SK-N-SH (cell line): ENCODE data around the gene TROAP. TPM values are rescaled to one million over a fixed set of nuclear protein-coding genes. Genes with fewer than 3 reads are reported as not detected.

Experiments
- CTCF ChIA-PET: fragments of 300-600, 350-600 bp; formaldehyde crosslinking; extraction: SDS; loops from one replicate; lab custom pipeline; 2021; lab: Yijun Ruan, JAX
- POLR2A ChIA-PET: fragments of 350-600 bp; sonication (Branson Sonifier 250); formaldehyde crosslinking; extraction: SDS; loops from one replicate; lab custom pipeline; 2020; ENCODE audit warnings: antibody characterized with exemption, inconsistent platforms; lab: Yijun Ruan, JAX
- DNase-seq: peaks from one replicate; pipeline ENCODE4 v3.0.0; 2012
- H2AFZ ChIP-seq: fragments of 200-600 bp; sonication (generic); 2 replicates; pipeline ENCODE4 v1.8.1; 2016; ENCODE audit warnings: antibody characterized with exemption, mild to moderate bottlenecking, low read depth
- H3F3A ChIP-seq: fragments of 200-600 bp; sonication (generic); replicated peaks from 2 replicates; pipeline ENCODE3; 2016; ENCODE audit warnings: antibody characterized with exemption, mild to moderate bottlenecking; ENCODE audit not compliant: insufficient read depth
- H3K27ac ChIP-seq, 2 experiments: fragments of 200-500 bp in 1 of 2; fragments of 200-600 bp in 1 of 2; sonication (Bioruptor generic) in 1 of 2; sonication (generic), shearing (Covaris generic) in 1 of 2; 2 replicates each; pipeline versions ENCODE4 v1.5.1 to v1.6.1; 2014 to 2016; ENCODE audit warnings: low read depth in 2 of 2, inconsistent platforms in 1 of 2, low read length in 1 of 2, mild to moderate bottlenecking in 1 of 2, mixed read lengths in 1 of 2
- H3K27me3 ChIP-seq: fragments of 200-600 bp; sonication (generic), shearing (Covaris generic); 2 replicates; pipeline ENCODE4 v1.6.1; 2016; ENCODE audit warnings: mixed run types; ENCODE audit not compliant: insufficient read depth
- H3K36me3 ChIP-seq, 2 experiments: fragments of 200-500 bp in 1 of 2; fragments of 200-600 bp in 1 of 2; sonication (Bioruptor generic) in 1 of 2; sonication (generic) in 1 of 2; replicated peaks in 1 of 2; 2 replicates each; pipeline versions ENCODE3 to v1.5.1; 2014 to 2016; ENCODE audit warnings: low read length in 1 of 2, mild to moderate bottlenecking in 1 of 2; ENCODE audit not compliant: insufficient read depth in 2 of 2, control insufficient read depth in 1 of 2
- H3K4me1 ChIP-seq, 2 experiments: fragments of 200-500 bp in 1 of 2; fragments of 200-600 bp in 1 of 2; sonication (Bioruptor generic) in 1 of 2; sonication (generic), shearing (Covaris generic) in 1 of 2; 2 replicates each; pipeline versions ENCODE4 v1.5.1 to v1.6.1; 2014 to 2016; ENCODE audit warnings: low read depth in 1 of 2, low read length in 1 of 2, mixed run types in 1 of 2; ENCODE audit not compliant: insufficient read depth in 2 of 2, control insufficient read depth in 1 of 2
- H3K4me2 ChIP-seq: fragments of 200-600 bp; sonication (generic), shearing (Covaris generic); 2 replicates; pipeline ENCODE4 v1.6.1; 2017; ENCODE audit warnings: mixed run types
- H3K4me3 ChIP-seq, 2 experiments: fragments of 200-500 bp in 1 of 2; fragments of 200-600 bp in 1 of 2; sonication (Bioruptor generic) in 1 of 2; sonication (generic), shearing (Covaris generic) in 1 of 2; 2 replicates each; pipeline versions ENCODE4 v1.5.1 to v1.8.1; 2014 to 2016; ENCODE audit warnings: low read depth in 2 of 2, inconsistent platforms in 1 of 2, low read length in 1 of 2, mild to moderate bottlenecking in 1 of 2, mixed read lengths in 1 of 2, moderate library complexity in 1 of 2
- H3K79me2 ChIP-seq: fragments of 200-600 bp; sonication (generic); 2 replicates; pipeline ENCODE4 v1.8.1; 2017; ENCODE audit warnings: mild to moderate bottlenecking; ENCODE audit not compliant: insufficient read depth
- H3K9ac ChIP-seq: fragments of 200-600 bp; sonication (generic); 2 replicates; pipeline ENCODE4 v1.6.1; 2017; ENCODE audit warnings: mixed run types
- H3K9me2 ChIP-seq: fragments of 200-600 bp; sonication (generic); 2 replicates; pipeline ENCODE4 v1.6.1; 2017; ENCODE audit warnings: mixed run types
- H3K9me3 ChIP-seq: fragments of 200-600 bp; sonication (generic); 2 replicates; pipeline ENCODE4 v1.6.1; 2017; ENCODE audit warnings: mixed run types, mild to moderate bottlenecking, moderate library complexity
- H4K20me1 ChIP-seq: fragments of 200-600 bp; sonication (generic); 2 replicates; pipeline ENCODE4 v1.6.1; 2017; ENCODE audit warnings: mild to moderate bottlenecking, mixed run types; ENCODE audit not compliant: insufficient read depth
- ELF1 ChIP-seq: IDR thresholded peaks from 2 replicates; pipeline ENCODE4 v1.4.0; 2012
- EZH2phosphoT487 ChIP-seq: fragments of 200-600 bp; sonication (generic); IDR thresholded peaks from 2 replicates; pipeline ENCODE4 v1.6.1; 2017; ENCODE audit warnings: low read depth, mixed run types, mild to moderate bottlenecking, antibody characterized with exemption, moderate library complexity, borderline replicate concordance
- FOXJ3 ChIP-seq: sonication (generic); formaldehyde crosslinking; IDR thresholded peaks from 2 replicates; pipeline ENCODE4 v1.5.1; 2020; ENCODE audit warnings: mild to moderate bottlenecking, missing genetic modification reagents
- GABPA ChIP-seq: IDR thresholded peaks from 2 replicates; pipeline ENCODE4 v1.4.0; 2012; ENCODE audit warnings: low read depth, mild to moderate bottlenecking
- JUND ChIP-seq: IDR thresholded peaks from 2 replicates; pipeline ENCODE4 v1.4.0; 2012
- MEF2A ChIP-seq: IDR thresholded peaks from 2 replicates; pipeline ENCODE4 v1.4.0; 2012; ENCODE audit warnings: low read depth, borderline replicate concordance
- MXI1 ChIP-seq: IDR thresholded peaks from 2 replicates; pipeline ENCODE4 v1.6.1; 2012; ENCODE audit warnings: mild to moderate bottlenecking, low read depth, low read length, improper control_type of control experiment
- NFIC ChIP-seq: IDR thresholded peaks from 2 replicates; pipeline ENCODE4 v1.4.0; 2012; ENCODE audit warnings: borderline replicate concordance
- NRF1 ChIP-seq: IDR thresholded peaks from 2 replicates; pipeline ENCODE4 v1.6.1; 2012; ENCODE audit warnings: low read depth, mild to moderate bottlenecking, low read length
- POLR2AphosphoS5 ChIP-seq: IDR thresholded peaks from 2 replicates; pipeline ENCODE4 v1.6.1; 2012; ENCODE audit warnings: low read depth, low read length
- RAD21 ChIP-seq: IDR thresholded peaks from 2 replicates; pipeline ENCODE4 v1.6.1; 2012; ENCODE audit warnings: mild to moderate bottlenecking, low read length
- RCOR1 ChIP-seq: fragments of 150-350 bp; IDR thresholded peaks from 2 replicates; pipeline ENCODE4 v1.6.1; 2017; ENCODE audit warnings: antibody characterized with exemption, low read length
- RXRA ChIP-seq: IDR thresholded peaks from 2 replicates; pipeline ENCODE4 v1.4.0; 2012; ENCODE audit warnings: low read depth, mild to moderate bottlenecking, borderline replicate concordance
- SIN3A ChIP-seq: IDR thresholded peaks from 2 replicates; pipeline ENCODE4 v1.6.1; 2012; ENCODE audit warnings: low read depth, mild to moderate bottlenecking, low read length, moderate library complexity, borderline replicate concordance
- TAF1 ChIP-seq: IDR thresholded peaks from 2 replicates; pipeline ENCODE4 v1.6.1; 2012; ENCODE audit warnings: low read depth, mild to moderate bottlenecking, low read length, moderate library complexity, borderline replicate concordance
- USF1 ChIP-seq: IDR thresholded peaks from 2 replicates; pipeline ENCODE4 v1.4.0; 2012; ENCODE audit warnings: low read depth, borderline replicate concordance
- USF2 ChIP-seq: fragments of 150-350 bp; IDR thresholded peaks from 2 replicates; pipeline ENCODE4 v1.6.1; 2017; ENCODE audit warnings: antibody characterized with exemption, low read length, low read depth, borderline replicate concordance
- WGBS: methylation state at CpG from one replicate; pipeline ENCODE4 v1.1.6; 2017; ENCODE audit warnings: low lambda C conversion rate; 5-methylcytosine and 5-hydroxymethylcytosine counted together
- polyA plus RNA-seq, 3 experiments: library from polyadenylated mRNA; depleted of rRNA; stranded (reverse); fragments of >200 nt; gene quantifications; 2 replicates each; pipeline ENCODE4 v1.2.3, GENCODE V29; 2012
- TF ChIP-seq, protein P1 (sequence below): IDR thresholded peaks from 2 replicates; pipeline ENCODE4; 2012
- TF ChIP-seq, protein P2 (sequence below): fragments of 150-350 bp; IDR thresholded peaks from 2 replicates; pipeline ENCODE4 v1.6.1; 2016; ENCODE audit warnings: mild to moderate bottlenecking, low read depth, low read length
- TF ChIP-seq, protein P3 (sequence below): IDR thresholded peaks from 2 replicates; pipeline ENCODE4 v1.4.0; 2012; ENCODE audit warnings: low read depth
- TF ChIP-seq, protein P4 (sequence below): IDR thresholded peaks from 2 replicates; pipeline ENCODE4 v1.6.1; 2012; ENCODE audit warnings: mild to moderate bottlenecking, low read depth, low read length, moderate library complexity
- TF ChIP-seq, protein P5 (sequence below): fragments of 200-600 bp; sonication (generic); IDR thresholded peaks from 2 replicates; pipeline ENCODE4 v1.6.1; 2017; ENCODE audit warnings: antibody characterized with exemption, mild to moderate bottlenecking, moderate library complexity

The TROAP gene
- polyA plus RNA-seq, 1 of the 3 experiments (the other 2 are of a cell fraction) = 26.2 TPM

GRCh38 chr12:49342066-49342913 is 19.2 kb downstream of the TROAP start:
- POLR2A ChIA-PET = interaction anchor here (2.7 kb wide), 1 partner anchor 20 kb away, joined by 9 read pairs; the partner anchor contains the start of gene TROAP
- peak; percentile 58; the same call in 1 of the 2 replicates for TF ChIP-seq SIN3A
- no peak for TF ChIP-seq FOXJ3
- no peak for TF ChIP-seq ELF1
- TF ChIP-seq RAD21 = peak; percentile 71
- no peak for TF ChIP-seq NFIC
- TF ChIP-seq, protein P1, sequence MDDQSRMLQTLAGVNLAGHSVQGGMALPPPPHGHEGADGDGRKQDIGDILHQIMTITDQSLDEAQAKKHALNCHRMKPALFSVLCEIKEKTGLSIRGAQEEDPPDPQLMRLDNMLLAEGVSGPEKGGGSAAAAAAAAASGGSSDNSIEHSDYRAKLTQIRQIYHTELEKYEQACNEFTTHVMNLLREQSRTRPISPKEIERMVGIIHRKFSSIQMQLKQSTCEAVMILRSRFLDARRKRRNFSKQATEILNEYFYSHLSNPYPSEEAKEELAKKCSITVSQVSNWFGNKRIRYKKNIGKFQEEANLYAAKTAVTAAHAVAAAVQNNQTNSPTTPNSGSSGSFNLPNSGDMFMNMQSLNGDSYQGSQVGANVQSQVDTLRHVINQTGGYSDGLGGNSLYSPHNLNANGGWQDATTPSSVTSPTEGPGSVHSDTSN = peak; percentile 29
- TF ChIP-seq RCOR1 = no peak
- TF ChIP-seq JUND = no peak
- TF ChIP-seq RXRA = no peak
- TF ChIP-seq, protein P2, sequence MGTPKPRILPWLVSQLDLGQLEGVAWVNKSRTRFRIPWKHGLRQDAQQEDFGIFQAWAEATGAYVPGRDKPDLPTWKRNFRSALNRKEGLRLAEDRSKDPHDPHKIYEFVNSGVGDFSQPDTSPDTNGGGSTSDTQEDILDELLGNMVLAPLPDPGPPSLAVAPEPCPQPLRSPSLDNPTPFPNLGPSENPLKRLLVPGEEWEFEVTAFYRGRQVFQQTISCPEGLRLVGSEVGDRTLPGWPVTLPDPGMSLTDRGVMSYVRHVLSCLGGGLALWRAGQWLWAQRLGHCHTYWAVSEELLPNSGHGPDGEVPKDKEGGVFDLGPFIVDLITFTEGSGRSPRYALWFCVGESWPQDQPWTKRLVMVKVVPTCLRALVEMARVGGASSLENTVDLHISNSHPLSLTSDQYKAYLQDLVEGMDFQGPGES = no peak
- TF ChIP-seq, protein P3, sequence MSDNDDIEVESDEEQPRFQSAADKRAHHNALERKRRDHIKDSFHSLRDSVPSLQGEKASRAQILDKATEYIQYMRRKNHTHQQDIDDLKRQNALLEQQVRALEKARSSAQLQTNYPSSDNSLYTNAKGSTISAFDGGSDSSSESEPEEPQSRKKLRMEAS = no peak; the same call in 1 of the 2 replicates
- no peak; the same call in 1 of the 2 replicates for TF ChIP-seq TAF1
- TF ChIP-seq USF1 = no peak
- TF ChIP-seq NRF1 = no peak
- TF ChIP-seq, protein P4, sequence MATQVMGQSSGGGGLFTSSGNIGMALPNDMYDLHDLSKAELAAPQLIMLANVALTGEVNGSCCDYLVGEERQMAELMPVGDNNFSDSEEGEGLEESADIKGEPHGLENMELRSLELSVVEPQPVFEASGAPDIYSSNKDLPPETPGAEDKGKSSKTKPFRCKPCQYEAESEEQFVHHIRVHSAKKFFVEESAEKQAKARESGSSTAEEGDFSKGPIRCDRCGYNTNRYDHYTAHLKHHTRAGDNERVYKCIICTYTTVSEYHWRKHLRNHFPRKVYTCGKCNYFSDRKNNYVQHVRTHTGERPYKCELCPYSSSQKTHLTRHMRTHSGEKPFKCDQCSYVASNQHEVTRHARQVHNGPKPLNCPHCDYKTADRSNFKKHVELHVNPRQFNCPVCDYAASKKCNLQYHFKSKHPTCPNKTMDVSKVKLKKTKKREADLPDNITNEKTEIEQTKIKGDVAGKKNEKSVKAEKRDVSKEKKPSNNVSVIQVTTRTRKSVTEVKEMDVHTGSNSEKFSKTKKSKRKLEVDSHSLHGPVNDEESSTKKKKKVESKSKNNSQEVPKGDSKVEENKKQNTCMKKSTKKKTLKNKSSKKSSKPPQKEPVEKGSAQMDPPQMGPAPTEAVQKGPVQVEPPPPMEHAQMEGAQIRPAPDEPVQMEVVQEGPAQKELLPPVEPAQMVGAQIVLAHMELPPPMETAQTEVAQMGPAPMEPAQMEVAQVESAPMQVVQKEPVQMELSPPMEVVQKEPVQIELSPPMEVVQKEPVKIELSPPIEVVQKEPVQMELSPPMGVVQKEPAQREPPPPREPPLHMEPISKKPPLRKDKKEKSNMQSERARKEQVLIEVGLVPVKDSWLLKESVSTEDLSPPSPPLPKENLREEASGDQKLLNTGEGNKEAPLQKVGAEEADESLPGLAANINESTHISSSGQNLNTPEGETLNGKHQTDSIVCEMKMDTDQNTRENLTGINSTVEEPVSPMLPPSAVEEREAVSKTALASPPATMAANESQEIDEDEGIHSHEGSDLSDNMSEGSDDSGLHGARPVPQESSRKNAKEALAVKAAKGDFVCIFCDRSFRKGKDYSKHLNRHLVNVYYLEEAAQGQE = no peak
- no peak for TF ChIP-seq EZH2phosphoT487
- no peak for TF ChIP-seq MEF2A
- TF ChIP-seq POLR2AphosphoS5 = no peak
- no peak for TF ChIP-seq MXI1
- no peak for TF ChIP-seq USF2
- no peak for TF ChIP-seq GABPA
- TF ChIP-seq, protein P5, sequence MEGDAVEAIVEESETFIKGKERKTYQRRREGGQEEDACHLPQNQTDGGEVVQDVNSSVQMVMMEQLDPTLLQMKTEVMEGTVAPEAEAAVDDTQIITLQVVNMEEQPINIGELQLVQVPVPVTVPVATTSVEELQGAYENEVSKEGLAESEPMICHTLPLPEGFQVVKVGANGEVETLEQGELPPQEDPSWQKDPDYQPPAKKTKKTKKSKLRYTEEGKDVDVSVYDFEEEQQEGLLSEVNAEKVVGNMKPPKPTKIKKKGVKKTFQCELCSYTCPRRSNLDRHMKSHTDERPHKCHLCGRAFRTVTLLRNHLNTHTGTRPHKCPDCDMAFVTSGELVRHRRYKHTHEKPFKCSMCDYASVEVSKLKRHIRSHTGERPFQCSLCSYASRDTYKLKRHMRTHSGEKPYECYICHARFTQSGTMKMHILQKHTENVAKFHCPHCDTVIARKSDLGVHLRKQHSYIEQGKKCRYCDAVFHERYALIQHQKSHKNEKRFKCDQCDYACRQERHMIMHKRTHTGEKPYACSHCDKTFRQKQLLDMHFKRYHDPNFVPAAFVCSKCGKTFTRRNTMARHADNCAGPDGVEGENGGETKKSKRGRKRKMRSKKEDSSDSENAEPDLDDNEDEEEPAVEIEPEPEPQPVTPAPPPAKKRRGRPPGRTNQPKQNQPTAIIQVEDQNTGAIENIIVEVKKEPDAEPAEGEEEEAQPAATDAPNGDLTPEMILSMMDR = peak; percentile 95

More at GRCh38 chr12:49342066-49342913, 19.2 kb downstream of the TROAP start:
- Histone ChIP-seq H3K9ac (no peak overlapping the region), H3K9me3 (no peaks in the 10 kb centered on the region), H3K79me2 (no peaks in the 10 kb centered on the region), H3K27me3 (peaks cover 5% of the 10 kb centered on the region; the same call in 1 of the 2 replicates), H4K20me1 (no peaks in the 10 kb centered on the region), H3K36me3 (no peaks in the 10 kb centered on the region), H3F3A (peaks cover 21% of the 10 kb centered on the region), H3K9me2 (no peaks in the 10 kb centered on the region), H2AFZ (peak overlapping the region; percentile 82; the same call in 1 of the 2 replicates), H3K4me1 (peaks cover 14 to 39% of the 10 kb centered on the region in 2 experiments; a peak in 2 of 4 replicates), H3K4me2 (peak overlapping the region; percentile 76), H3K27ac (no peak overlapping the region), H3K4me3 (peak overlapping the region; percentile 37 to 52)
- peak; percentile 96 for DNase-seq
- CTCF ChIA-PET = interaction anchor here (0.6 to 15.9 kb wide), 59 partner anchors 9 to 355 kb away, joined by 3 to 658 read pairs (median 5); partner anchors contain the start of genes PRPH, SPATS2, TROAP and TUBA1C
- 19% methylated on average over 35 of the region's 58 CpGs for WGBS
